Activated effector memory CD4-positive, alpha-beta T cell treated with anti-CD3 and anti-CD28 coated beads, Interleukin-2, amount 50 U/mL, for 16 hours (primary cell): ENCODE data around the gene CDK5R1.

Experiments
- DNase-seq: peaks from one replicate; pipeline ENCODE4 v3.0.0-alpha.2; 2020

The CDK5R1 gene

GRCh38 chr17:32494621-32495358 lies 8.0 kb downstream of the CDK5R1 start:
- DNase-seq: no peak

DNA sequence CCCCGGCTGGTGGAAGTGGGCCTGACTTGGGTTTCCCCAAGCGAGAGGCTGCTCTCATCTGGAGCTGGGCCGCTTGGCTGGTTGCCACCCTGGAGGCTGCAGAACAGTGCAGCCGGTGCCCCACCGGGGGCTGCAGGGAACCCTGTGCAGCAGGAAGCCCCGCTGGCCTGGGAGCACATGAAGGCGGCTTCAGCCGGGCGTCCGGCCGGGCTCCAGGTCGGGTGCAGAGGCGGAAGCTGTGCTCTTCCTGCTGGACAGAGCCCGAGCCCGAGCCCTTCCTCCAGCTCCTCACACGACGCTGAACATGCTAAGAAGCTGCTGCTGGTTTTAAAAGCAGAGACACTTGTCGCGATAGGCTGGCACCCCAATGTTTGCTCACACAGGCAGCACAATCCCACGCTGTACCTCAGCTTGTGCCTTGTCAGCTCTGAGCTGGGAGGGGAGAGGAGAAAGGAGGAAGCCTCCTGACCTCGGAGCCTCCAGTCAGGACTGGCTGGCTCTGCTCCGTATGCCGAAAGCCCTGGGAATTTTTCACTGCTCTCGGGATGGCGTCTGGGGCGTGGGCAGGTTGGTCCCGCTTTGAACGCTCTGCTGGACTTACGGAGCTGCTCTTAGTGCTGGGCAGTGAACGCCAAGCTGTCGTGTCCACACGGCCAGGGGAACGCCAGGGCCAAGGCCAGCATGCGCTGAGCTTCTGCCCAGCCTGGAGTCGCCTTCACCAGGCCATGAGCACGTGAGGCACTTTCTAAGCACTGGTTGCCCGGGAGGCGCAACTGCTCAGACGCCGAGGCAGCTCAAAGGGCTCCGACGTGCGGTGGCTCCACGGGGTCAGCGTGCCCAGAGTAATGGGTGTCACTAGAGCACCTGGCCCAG lies 8.8 kb downstream of the CDK5R1 start:
- no peak for DNase-seq

DNA sequence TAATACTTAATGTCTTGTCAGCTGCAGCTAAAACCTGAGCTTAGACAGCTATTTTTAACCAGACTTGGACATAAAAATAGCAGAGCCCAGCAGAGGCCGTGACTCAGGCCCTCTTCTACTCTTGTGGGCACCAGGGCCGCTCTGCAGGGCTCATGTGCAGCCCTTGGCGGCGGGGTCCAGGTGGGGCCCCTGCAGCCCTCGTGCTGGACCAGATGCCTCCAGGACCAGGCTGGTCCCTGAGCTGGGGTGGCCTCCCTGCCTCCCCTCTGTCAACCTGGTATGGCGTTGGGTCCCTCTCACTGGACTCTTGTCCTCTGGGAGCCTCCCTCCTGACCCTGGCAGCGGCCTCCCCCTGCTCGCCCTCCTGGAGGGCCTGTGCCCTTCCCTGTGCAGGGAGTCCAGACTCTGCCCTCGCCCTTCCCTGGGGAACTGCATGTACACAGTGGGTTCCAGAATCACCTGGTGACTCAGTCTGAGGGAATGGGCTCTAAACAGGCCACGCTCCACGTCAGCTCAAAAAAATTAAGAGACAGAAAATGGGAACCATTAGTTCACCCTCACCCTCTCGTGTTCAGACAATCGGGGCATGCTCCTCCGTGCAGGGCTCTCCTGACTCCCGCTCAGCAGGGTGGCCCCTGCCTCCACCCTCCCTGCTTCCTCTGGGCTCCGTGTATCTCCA lies 9.7 kb downstream of the CDK5R1 start:
- DNase-seq: no peak

GRCh38 chr17:32497431-32498205 lies 10.8 kb downstream of the CDK5R1 start:
- DNase-seq: no peak

DNA sequence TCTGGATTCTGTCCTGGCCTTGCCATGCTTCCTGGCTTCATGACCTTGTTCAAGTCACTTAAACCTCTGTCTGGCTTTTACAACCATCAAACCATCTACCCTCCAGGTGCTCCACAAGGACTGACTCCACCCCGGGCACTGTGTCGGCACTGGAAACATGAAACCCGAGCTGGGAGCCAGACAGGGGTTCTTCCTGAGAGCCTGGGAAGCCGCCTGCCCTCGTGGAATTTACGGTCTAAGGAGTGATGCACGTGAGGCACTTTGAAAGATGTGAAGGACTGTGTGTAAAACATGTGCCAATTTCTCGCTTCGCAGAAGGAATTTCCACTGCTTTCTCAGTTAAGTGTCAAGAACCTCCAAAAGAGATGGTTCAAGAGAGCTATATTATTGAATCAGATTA lies 11.6 kb downstream of the CDK5R1 start:
- DNase-seq: no peak

- no peak for DNase-seq
Measured at GRCh38 chr17:32502013-32502412, 15.2 kb downstream of the CDK5R1 start.

- no peak for DNase-seq
Measured at GRCh38 chr17:32502710-32503109, 15.9 kb downstream of the CDK5R1 start.

- DNase-seq: no peak
Measured at GRCh38 chr17:32503251-32504165, 16.7 kb downstream of the CDK5R1 start.

DNA sequence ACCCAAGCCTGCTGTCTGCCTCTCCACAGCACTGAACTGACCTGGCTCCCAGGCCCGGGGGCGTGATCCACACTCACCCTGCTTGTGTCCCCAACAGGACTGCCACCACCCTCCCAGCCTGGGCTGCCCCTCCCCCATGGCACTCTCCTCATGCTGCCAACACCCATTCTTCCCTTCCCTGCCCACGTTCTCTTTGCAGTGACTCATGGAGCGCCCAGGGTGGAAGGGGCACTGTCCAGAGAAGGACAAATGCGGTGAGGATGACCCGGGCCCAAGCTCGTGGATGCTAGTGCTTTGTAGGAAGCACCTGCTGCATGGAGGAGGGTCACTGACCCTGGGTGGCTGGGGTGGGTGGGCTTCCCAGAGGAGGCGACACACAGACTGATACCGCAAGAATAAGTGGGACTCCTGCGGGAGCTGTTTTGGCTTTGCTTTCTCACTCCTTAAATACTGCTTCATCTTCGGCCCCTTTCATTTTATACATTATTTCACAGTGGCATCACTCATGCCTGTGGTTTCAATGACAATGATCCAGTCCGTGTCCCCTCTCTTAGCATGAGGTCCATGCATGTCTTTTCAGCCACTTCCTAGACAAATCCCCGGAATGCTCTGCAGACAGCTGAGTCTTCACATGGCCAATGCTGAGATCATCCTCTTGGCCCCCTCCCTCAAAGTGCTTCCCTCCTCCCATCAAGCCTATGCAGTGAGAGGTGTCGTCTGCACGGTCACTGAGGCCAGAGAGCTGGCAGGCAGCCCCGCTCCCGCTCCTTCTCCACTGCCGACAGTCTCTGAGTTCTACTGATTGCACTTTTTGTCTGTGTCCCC lies 17.6 kb downstream of the CDK5R1 start:
- DNase-seq: peak; percentile 74

GRCh38 chr17:32508926-32509325 lies 22.1 kb downstream of the CDK5R1 start:
- no peak for DNase-seq

DNA sequence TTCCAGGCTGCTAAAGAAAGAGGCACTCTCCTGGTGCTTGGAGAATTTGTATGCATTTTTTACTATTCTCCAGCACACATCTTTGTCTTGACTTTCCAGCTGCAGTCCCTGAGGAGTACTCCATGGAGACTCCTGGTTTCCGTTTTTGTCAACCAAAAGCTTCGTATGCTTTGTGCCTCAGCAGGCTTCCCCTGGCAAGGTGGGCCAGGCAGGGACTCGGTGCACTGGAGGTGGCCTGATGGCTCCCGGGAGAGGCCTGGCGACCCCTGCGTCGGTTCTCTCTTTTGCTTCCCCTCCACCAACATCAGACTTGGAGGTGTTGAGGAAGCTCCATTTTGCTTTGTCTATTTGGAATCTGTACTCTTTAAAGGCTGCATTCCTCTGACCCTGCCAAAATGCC lies 23.7 kb downstream of the CDK5R1 start:
- no peak for DNase-seq

- no peak for DNase-seq
Measured at GRCh38 chr17:32512328-32512727, 25.5 kb downstream of the CDK5R1 start.

GRCh38 chr17:32513579-32513978 lies 26.8 kb downstream of the CDK5R1 start:
- no peak for DNase-seq

- DNase-seq: no peak
Measured at GRCh38 chr17:32514606-32515005, 27.8 kb downstream of the CDK5R1 start.

GRCh38 chr17:32515677-32516383 lies 29.0 kb downstream of the CDK5R1 start:
- no peak for DNase-seq

DNA sequence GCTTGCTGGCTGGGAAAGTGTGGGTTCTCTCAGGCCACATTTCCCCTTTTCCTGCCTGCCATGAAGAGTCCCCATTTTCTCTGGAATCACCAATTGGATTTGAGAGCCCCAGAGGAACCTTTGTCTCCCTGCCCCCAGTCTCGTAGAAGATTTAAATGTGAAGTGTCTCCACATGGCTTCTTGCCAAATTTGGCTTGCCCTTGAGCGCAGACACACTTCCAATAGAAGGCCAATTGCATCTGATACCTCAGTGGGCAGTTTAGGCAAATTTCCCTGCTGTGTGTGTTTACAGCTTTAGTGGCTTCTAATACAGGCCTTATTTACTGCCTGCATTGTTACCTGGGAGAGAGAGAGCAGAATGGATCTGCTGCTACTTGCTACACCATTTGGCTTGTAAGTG lies 29.7 kb downstream of the CDK5R1 start:
- DNase-seq: no peak

- DNase-seq: no peak
Measured at GRCh38 chr17:32516940-32517701, 30.3 kb downstream of the CDK5R1 start.

DNA sequence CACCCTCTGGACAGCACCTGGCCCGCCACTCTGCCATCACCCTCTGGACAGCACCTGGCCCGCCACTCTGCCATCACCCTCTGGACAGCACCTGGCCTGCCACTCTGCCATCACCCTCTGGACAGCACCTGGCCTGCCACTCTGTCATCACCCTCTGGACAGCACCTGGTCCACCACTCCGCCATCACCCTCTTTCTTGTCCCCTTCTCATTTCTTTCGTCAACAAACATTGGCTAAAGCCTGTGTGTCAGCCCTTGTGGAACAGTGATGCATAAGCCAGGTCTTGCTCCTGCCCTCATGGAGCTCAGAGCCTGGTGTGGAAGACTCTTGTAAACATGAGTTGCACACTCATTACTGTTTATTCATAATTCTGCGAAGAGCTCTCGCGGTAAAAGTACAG lies 31.2 kb downstream of the CDK5R1 start:
- DNase-seq: no peak

- DNase-seq: no peak
Measured at GRCh38 chr17:32518646-32519227, 31.9 kb downstream of the CDK5R1 start.
